ENCODE measurements around the gene ATP9A. TPM values are rescaled to one million over a fixed set of nuclear protein-coding genes. Genes with fewer than 3 reads are reported as not detected.
A peak's percentile ranks its signal among the peaks of the same experiment; 100 is the strongest.
"Not testable (repeated sequence)": the region's sequence is repeated elsewhere in the genome, so short reads cannot be mapped to it uniquely, and the experiment has no call there.

ATP9A gene
- total and polyA plus RNA-seq, 2 experiments from 2014 or later, result 11.3 to 16.9 TPM

GRCh38 chr20:51756653-51757052 lies 11.5 kb downstream of the ATP9A start:
- no peaks in the 10 kb centered on the region for H3K36me3 ChIP-seq
- H3K4me3 ChIP-seq, result no peak overlapping the region
- H3K27ac ChIP-seq, result no peak overlapping the region
- no peak for TF ChIP-seq CTCF (IDR thresholded peaks at IDR 0.05; ENCODE audit: low read depth, low read length)
- DNase-seq (ENCODE audit: low read depth in 1 of 2, low spot score in 1 of 2), result no peak
- H3K4me1 ChIP-seq (ENCODE audit: low read depth), result no peaks in the 10 kb centered on the region
- no peaks in the 10 kb centered on the region for H3K27me3 ChIP-seq
- no peaks in the 10 kb centered on the region for H3K9me3 ChIP-seq (ENCODE audit: low read depth)

DNA sequence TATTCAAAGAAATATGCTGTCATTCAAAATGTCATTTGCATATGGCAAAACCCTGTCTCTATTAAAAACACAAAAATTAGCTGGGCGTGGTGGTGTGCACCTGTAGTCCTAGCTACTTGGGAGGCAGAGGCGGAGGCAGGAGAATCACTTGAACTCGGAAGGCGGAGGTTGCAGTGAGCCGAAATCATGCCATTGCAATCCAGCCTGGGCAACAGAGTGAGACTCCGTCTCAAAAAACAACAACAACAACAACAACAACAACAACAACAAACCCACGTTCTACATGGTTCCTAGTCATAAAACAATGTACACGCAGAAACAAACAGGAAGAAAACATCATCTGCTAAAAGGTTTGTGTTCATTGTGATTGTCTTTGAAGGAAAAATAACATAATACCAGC lies 15.0 kb downstream of the ATP9A start:
- not testable (repeated sequence) for H3K4me1 ChIP-seq (ENCODE audit: low read depth); DNase-seq (ENCODE audit: low read depth in 1 of 2, low spot score in 1 of 2); H3K27me3 ChIP-seq; H3K36me3 ChIP-seq; H3K27ac ChIP-seq; H3K9me3 ChIP-seq (ENCODE audit: low read depth); H3K4me3 ChIP-seq

- DNase-seq (ENCODE audit: low read depth in 1 of 2, low spot score in 1 of 2), result peak in 1 of 2 donors; percentile 77
- H3K27ac ChIP-seq, result no peak overlapping the region
- H3K27me3 ChIP-seq, result no peaks in the 10 kb centered on the region
Observed at GRCh38 chr20:51752343-51752951, 15.7 kb downstream of the ATP9A start.

DNA sequence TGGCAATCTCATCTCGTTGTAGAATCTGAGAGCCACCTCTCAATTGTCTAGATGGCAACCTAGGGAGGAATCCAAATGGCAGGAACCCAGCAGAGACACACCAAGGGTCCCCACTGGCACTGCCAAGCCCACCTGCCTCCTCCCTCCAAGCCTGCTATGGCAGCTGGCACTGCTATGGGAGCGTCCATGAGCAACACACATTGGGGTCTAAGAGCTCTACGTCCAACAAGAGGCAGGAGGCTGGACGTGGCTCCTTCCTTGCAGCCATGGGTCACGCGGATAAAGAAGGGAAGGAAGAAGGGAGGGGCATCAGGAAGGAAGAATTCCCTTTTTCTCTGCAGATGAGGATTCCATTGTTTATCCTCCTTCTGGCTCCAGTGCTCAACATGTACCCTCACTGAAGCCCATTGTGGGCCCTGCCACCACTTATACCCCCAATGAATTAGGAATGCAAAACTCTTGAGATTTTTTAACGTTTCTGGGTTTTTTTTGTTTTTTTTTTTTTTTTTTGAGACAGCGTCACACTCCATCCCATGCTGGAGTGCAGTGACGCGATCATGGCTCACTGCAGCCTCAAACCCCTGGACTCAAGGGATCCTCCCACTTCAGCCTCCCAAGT lies 17.3 kb downstream of the ATP9A start:
- DNase-seq (ENCODE audit: low read depth in 1 of 2, low spot score in 1 of 2), result no peak
- Histone ChIP-seq H3K36me3 (no peaks in the 10 kb centered on the region), H3K4me3 (no peak overlapping the region), H3K9me3 (ENCODE audit: low read depth) (no peaks in the 10 kb centered on the region), H3K4me1 (ENCODE audit: low read depth) (no peaks in the 10 kb centered on the region), H3K27me3 (no peaks in the 10 kb centered on the region), H3K27ac (no peak overlapping the region)
- TF ChIP-seq CTCF (IDR thresholded peaks at IDR 0.05; ENCODE audit: low read depth, low read length), result no peak

More at GRCh38 chr20:51752343-51752951, 15.7 kb downstream of the ATP9A start:
- Histone ChIP-seq H3K36me3 (no peaks in the 10 kb centered on the region), H3K9me3 (ENCODE audit: low read depth) (no peaks in the 10 kb centered on the region), H3K4me1 (ENCODE audit: low read depth) (no peaks in the 10 kb centered on the region), H3K4me3 (no peak overlapping the region)
- no peak for TF ChIP-seq CTCF (IDR thresholded peaks at IDR 0.05; ENCODE audit: low read depth, low read length)

- H3K27ac ChIP-seq, result no peak overlapping the region
- H3K4me3 ChIP-seq, result no peak overlapping the region
- no peak for TF ChIP-seq CTCF (IDR thresholded peaks at IDR 0.05; ENCODE audit: low read depth, low read length)
- no peaks in the 10 kb centered on the region for H3K36me3 ChIP-seq
- no peaks in the 10 kb centered on the region for H3K9me3 ChIP-seq (ENCODE audit: low read depth)
- H3K27me3 ChIP-seq, result no peaks in the 10 kb centered on the region
- H3K4me1 ChIP-seq (ENCODE audit: low read depth), result no peaks in the 10 kb centered on the region
- DNase-seq (ENCODE audit: low read depth in 1 of 2, low spot score in 1 of 2), result peak in 1 of 2 donors; percentile 92
Observed at GRCh38 chr20:51750037-51750769, 18.0 kb downstream of the ATP9A start.

DNA sequence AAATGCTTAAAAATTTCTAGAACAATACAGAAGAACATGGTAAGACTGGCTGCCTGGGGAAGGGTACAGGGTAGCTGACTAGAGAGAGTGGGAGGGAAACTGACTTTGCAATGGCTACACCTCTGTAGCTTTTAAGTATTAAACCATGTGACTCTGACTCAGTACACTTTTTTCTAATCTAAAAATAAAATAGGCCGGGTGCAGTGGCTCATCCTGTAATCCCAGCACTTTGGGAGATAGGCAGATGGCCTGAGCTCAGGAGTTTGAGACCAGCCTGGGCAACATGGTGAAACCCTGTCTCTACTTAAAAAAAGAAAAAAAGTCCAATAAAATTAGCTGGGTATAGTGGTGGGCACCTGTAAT lies 18.5 kb downstream of the ATP9A start:
- Histone ChIP-seq H3K27me3 (no peaks in the 10 kb centered on the region), H3K4me1 (ENCODE audit: low read depth) (no peaks in the 10 kb centered on the region), H3K9me3 (ENCODE audit: low read depth) (no peaks in the 10 kb centered on the region), H3K27ac (no peak overlapping the region), H3K4me3 (no peak overlapping the region), H3K36me3 (no peaks in the 10 kb centered on the region)
- TF ChIP-seq CTCF (IDR thresholded peaks at IDR 0.05; ENCODE audit: low read depth, low read length), result no peak
- peak in 1 of 2 donors; percentile 38 for DNase-seq (ENCODE audit: low read depth in 1 of 2, low spot score in 1 of 2)

Measured in cardiac muscle cell (in vitro differentiated cells and primary cell).